Activated naive CD4-positive, alpha-beta T cell (primary cell): ENCODE measurements around the gene STAP2.
A peak's percentile ranks its signal among the peaks of the same experiment; 100 is the strongest.

Source experiments
- DNase-seq, 4 experiments: peaks; one replicate each; lab custom pipeline; 2025; lab: John Stamatoyannopoulos, UW

STAP2 gene

DNA sequence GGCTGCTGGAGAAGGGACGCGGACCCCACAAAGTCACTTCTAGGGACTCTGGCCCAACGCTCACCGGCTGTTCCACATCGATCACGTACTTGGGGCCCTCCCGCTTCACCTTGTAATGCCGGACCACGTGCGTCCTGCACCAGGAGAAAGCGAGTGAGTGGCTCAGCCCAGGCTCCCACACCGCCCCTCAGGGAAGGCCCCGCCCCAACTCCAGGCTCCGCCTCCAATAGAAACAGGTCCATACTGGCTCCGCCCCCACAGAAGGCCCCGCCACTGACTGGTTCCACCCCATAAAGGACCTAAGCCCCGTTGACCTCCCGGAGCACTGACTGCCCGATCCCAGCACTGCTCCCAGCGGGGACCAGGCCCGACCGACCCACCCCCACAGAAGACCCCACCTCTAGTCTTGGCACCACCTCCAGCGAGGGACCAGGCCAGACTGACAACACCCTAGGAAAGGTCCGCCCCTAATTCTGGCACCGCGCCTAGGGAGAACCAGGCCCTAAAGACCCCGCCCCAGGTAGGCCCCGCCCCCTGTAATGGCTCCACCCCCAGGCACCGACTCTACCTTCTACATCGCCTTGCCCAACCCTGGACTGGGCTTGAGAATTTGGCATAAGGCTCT, 11.3 kb downstream of the STAP2 start:
- DNase-seq: peak in 3 of 4 experiments; percentile 45 to 57 (median 55)

- no peak for DNase-seq
Observed at GRCh38 chr19:4326837-4327251, 11.8 kb downstream of the STAP2 start.

DNA sequence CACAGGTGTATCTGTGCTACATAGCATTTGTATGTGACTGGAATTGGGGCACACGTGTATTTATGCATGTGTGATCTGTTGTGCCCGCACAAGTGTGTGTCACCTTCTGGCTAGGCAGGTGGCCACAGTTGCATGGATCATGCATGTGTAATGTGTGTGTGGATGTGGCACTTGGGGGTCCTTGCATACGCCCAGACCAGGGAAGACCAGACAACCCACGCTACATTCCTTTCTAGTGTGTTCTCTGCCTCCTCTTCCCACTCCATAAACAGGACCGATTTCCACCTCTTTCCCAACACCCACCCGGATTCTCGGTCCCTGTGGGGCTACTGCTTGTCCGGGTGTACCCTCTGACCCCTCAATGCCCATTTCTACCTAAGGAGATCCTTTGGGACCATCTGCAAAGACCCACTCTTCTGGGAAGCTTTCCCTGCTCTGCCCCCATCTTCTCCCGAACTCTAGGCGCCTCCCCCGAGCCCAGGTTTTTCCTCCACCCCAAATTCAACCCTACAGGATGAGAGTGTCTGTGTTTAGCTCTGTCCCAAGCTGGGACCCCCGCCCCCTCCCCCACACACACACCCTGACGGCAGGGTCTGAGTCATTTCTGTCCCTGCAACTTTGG, 12.3 kb downstream of the STAP2 start:
- no peak for DNase-seq

DNA sequence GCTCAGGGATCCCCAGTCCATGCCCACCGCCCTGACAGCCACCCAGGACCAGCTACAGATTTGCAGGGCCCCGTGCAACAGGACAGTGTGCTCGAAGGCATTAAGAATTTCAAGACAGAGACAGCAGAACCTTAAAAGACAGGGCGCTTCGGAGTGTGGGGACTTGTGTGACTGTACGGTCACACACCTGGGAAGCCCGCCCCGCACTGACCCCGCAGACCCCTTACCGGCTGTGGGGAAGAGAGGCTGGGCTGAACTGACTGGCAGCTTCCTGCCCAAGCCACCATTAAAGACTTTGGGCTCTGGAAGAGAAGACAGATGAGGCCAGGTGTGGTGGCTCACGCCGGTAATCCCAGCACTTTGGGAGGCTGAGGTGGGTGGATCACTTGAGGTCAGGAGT, 14.4 kb downstream of the STAP2 start:
- DNase-seq: no peak

DNA sequence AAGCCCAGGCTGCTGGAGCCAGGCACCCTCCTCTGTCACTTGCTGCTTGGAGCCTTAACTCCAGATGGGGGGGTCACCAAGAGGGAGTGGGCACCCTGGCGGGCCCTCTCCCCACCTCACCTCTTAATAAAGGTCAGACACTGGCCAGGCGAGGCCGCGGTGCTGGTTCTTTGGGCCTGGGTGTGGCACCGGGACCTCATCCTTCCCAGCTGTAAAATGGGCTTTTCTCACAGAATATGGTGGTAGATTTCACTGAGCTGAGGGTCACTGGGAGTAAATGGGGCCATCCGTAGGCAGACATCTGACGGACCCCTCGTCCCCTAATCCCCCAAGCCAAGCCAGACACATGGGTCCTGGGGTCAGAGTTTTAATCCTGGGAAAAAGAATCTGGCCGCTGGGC, 14.9 kb downstream of the STAP2 start:
- DNase-seq: no peak

GRCh38 chr19:4322942-4323665, 15.5 kb downstream of the STAP2 start:
- no peak for DNase-seq

DNA sequence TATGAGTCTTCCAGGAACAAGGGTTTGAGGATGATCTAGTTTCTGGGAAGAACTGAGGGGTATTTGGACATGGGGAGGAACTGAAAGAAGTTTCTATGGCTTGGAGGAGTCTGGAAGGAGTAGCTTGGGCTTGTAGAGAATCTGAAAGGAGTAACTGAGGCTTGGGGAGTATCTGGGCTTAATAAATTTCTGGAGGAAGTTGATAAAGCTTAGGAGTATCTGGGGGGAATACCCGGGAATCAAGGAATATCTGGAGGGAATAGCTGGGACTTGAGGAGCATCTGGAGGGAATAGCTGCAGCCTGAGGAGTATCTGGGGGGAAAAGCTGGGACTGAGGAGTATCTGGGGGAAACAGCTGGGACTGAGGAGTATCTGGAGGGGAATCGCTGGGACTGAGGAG, 18.2 kb downstream of the STAP2 start:
- no peak for DNase-seq

GRCh38 chr19:4319067-4319718, 19.4 kb downstream of the STAP2 start:
- DNase-seq: no peak

- DNase-seq: no peak
Observed at GRCh38 chr19:4318460-4318859, 20.2 kb downstream of the STAP2 start.

GRCh38 chr19:4316956-4317355, 21.7 kb downstream of the STAP2 start:
- no peak for DNase-seq

DNA sequence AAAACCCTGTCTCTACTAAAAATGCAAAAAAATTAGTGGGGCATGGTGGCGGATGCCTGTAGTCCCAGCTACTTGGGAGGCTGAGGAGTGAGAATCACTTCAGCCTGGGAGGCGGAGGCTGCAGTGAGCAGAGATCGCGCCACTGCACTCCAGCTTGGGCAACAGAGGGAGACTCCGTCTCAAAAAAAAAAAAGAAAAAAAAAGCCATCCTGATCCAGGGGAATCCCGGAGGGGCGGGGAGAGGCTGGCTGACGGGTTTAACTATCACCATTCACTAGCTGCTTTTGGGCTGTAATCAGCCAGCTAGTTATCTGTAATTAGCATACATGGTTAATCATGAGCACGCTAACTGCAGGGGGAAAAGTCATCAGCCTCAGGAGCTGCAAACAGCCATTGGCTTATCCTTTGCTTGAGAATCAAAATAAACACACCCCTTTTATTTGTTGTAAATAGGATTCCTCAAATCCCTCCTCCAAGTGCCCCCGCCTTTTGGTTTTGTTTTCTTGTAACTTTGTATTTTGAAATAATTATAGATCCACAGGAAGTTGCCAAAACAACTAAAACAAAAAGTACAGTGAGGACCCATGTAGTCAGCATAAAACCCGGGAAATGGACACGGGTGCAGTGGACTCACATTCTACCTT, 24.7 kb downstream of the STAP2 start:
- DNase-seq: no peak

DNA sequence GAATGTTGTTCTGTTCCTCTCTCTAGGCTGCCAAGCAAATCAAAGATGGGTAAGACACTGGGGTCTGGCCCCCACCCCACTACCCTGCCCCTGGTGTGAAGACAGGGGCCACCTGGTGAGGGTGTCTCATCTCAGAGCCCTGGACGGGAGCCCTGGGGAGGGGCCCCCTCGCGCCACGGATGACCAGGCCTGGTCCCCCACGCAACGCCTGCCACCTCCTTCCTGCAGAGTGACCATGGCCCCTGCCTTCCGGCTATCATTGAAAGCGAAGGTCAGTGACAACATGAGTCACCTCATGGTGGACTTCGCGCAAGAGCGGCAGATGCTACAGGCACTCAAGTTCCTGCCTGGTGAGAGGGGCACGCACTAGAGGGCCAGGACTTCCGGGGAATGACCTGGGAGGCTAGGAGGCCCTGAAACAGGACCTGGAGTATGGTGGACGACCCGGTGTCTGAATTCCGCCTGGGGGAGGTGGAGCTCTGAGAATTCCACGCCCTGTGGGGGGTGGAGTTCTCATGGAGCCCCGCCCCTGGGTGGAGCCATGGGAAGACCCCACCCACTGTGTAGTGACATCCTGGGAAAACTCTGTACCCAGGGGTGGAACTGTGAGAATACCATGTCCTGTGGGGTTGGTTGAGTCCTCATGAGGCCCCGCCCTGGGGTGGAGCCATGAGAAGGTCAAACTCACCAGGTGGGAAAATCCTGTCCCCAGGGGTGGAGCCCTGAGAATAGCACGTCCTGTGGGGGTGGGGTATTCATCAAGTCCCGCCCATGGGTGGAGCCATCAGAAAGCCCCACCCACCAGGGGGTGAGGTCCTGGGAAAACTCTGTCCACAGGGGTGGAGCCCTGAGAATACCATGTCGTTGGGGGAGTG, 28.1 kb downstream of the STAP2 start:
- no peak for DNase-seq

GRCh38 chr19:4305659-4306058, 33.0 kb downstream of the STAP2 start:
- DNase-seq: no peak

- DNase-seq: no peak
Observed at GRCh38 chr19:4305257-4305612, 33.4 kb downstream of the STAP2 start.

- peak; percentile 34 to 65 (median 44) for DNase-seq
Observed at GRCh38 chr19:4304538-4305256, 33.9 kb downstream of the STAP2 start, which contains the start of gene FSD1. Gene FSD1, plus strand, starts transcription at chr19:4304598. Its CDS starts 149 bp downstream, at chr19:4304747.

DNA sequence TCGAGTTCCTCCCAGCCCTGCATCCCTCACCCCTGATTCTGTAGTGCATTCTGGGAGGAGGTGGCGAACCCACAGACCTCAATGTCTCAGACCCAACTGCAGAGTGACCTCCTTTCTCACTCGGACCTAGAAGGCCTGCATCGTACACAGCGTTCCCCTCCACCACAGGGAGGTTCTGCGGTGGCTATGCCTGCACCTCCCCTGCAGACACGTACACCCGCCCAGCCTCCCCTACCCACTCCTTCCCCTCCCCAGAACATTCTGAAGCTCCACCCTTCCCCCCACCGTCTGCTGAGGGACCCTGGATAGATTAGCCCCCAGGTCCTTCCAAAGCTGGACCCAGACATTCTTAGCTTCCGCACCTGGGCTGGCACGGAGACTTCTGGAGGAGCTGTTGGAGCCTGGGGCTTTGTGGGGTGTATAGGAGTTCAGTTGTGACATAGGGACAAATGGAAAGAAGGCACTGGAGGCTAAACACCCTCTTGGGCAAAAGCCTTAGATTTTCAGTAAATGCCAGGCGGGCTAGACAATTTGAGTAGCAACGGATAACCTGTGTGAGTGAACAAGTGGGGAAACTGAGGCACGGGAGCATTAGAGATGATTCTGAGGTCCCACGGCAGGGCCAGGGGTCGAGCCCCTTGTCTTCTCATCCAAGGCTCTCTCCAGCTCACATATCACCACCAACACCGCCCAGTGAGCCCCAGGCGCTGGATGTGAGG, 34.6 kb downstream of the STAP2 start:
- no peak for DNase-seq

DNA sequence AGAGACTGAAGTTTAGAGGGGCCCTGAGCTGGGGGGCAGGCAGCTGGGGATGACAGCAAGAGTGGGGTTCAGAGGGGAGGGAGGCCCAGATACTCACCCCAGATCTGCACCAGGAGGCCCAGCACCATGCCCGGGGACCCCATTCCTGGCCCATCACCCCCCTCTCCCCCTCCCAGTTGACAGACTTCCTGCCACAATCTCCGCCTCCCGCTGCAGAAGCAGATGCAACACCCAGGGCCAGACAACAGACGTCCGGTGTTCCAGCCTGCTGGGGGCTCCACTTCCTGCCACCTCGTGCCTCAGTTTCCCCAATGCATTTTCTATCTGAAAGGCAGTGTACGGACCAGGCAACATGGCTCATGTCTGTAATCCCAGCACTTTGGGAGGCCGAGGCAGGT, 36.4 kb downstream of the STAP2 start, which contains the start of gene TMIGD2:
TMIGD2 (minus strand) TSS at position 147 of the 398 bp plus-strand sequence; CDS start at position 143, 4 bp downstream.
- peak in 1 of 4 experiments; percentile 42 for DNase-seq

- no peak for DNase-seq
Observed at GRCh38 chr19:4301590-4302242, 36.9 kb downstream of the STAP2 start.

GRCh38 chr19:4300589-4300988, 38.0 kb downstream of the STAP2 start:
- no peak for DNase-seq
